ENCODE data around the gene OR1F1.

- no peak for TF ChIP-seq CTCF (IDR thresholded peaks at IDR 0.05)
- TF ChIP-seq EP300 (IDR thresholded peaks at IDR 0.05), result no peak
- no peak for TF ChIP-seq POLR2AphosphoS5 (IDR thresholded peaks at IDR 0.05)
- TF ChIP-seq POLR2A (IDR thresholded peaks at IDR 0.05), result no peak
Measured at GRCh38 chr16:3155972-3156371, 32.0 kb upstream of the OR1F1 start.
